DND-41 (cell line): ENCODE data around the gene TP53I11.

Source experiments
- EZH2 ChIP-seq: IDR thresholded peaks from 3 replicates; pipeline ENCODE4 v1.6.1; 2012; ENCODE audit warnings: borderline replicate concordance, low read depth, mild to moderate bottlenecking, moderate library complexity, low read length, inconsistent platforms; ENCODE audit not compliant: severe bottlenecking
- TF ChIP-seq, protein P1 (sequence below): IDR thresholded peaks from 2 replicates; pipeline ENCODE4 v1.5.1; 2012; ENCODE audit warnings: borderline replicate concordance, low read length, moderate library complexity, mild to moderate bottlenecking; ENCODE audit not compliant: poor library complexity, severe bottlenecking; ENCODE audit errors: extremely low read depth

DNA sequence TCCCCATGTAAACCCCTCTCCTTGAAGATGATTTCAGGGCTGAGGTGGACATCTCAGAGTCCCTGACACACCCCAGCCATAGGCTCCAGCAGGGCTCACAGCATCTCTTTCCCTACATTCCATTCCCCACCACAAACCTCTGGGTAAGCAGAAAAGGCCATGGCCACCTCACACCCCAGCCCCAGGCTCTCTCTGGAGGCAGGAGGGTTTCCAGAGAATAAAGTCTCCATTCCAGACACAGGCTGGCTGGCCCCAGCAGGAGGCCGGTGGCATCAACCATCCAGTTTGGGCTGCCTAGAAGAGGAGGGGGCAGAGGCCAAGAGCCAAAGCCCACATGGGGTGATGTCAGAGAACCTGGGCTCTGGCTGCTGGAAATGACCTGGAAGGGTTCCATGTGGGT lies 61.4 kb downstream of the TP53I11 start:
- TF ChIP-seq, protein P1, sequence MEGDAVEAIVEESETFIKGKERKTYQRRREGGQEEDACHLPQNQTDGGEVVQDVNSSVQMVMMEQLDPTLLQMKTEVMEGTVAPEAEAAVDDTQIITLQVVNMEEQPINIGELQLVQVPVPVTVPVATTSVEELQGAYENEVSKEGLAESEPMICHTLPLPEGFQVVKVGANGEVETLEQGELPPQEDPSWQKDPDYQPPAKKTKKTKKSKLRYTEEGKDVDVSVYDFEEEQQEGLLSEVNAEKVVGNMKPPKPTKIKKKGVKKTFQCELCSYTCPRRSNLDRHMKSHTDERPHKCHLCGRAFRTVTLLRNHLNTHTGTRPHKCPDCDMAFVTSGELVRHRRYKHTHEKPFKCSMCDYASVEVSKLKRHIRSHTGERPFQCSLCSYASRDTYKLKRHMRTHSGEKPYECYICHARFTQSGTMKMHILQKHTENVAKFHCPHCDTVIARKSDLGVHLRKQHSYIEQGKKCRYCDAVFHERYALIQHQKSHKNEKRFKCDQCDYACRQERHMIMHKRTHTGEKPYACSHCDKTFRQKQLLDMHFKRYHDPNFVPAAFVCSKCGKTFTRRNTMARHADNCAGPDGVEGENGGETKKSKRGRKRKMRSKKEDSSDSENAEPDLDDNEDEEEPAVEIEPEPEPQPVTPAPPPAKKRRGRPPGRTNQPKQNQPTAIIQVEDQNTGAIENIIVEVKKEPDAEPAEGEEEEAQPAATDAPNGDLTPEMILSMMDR, result no peak
- no peak for TF ChIP-seq EZH2
